H1 (cell line): ENCODE measurements around the gene MRPL11. TPM values are rescaled to one million over a fixed set of nuclear protein-coding genes. Genes with fewer than 3 reads are reported as not detected.

Experiments used
- CBX5 ChIP-seq: fragments of 300-800, 300-1000 bp; sonication (generic); IDR thresholded peaks from 2 replicates; pipeline ENCODE4 v1.7.1; 2016; ENCODE audit warnings: antibody characterized with exemption, low read length, low read depth
- NANOG ChIP-seq: IDR thresholded peaks from 2 replicates; pipeline ENCODE4 v1.6.1; 2011; ENCODE audit warnings: low read length, low read depth, mild to moderate bottlenecking, inconsistent platforms; ENCODE audit not compliant: insufficient read depth, poor library complexity, severe bottlenecking
- polyA plus RNA-seq, 7 experiments: library from polyadenylated mRNA; depleted of rRNA in 3 of 7; stranded (reverse) in 5 of 7; unstranded in 2 of 7; fragments of >200 nt in 5 of 7; fragments of 200-250 nt in 2 of 7; gene quantifications; 1 replicate in 5 of 7; 2 replicates in 1 of 7; 4 replicates in 1 of 7; pipeline versions ENCODE4 v1.2.1 to v1.2.3, GENCODE V29; 2011 to 2013; ENCODE audit warnings: missing spikeins in 2 of 7, mixed read lengths in 2 of 7
- total RNA-seq: library from RNA; stranded (reverse); fragmentation: NEBNext Ultra II Directional; extraction: Animal tissue kit (Norgen Biotek cat#: 25700); gene quantifications from 2 replicates; pipeline ENCODE4 v1.2.1, GENCODE V29; 2021

The MRPL11 gene
- total and polyA plus RNA-seq, 2 of the 8 experiments (the other 6 are each of a cell fraction or from before 2014, with no cell fraction given), result 105 to 141 TPM

DNA sequence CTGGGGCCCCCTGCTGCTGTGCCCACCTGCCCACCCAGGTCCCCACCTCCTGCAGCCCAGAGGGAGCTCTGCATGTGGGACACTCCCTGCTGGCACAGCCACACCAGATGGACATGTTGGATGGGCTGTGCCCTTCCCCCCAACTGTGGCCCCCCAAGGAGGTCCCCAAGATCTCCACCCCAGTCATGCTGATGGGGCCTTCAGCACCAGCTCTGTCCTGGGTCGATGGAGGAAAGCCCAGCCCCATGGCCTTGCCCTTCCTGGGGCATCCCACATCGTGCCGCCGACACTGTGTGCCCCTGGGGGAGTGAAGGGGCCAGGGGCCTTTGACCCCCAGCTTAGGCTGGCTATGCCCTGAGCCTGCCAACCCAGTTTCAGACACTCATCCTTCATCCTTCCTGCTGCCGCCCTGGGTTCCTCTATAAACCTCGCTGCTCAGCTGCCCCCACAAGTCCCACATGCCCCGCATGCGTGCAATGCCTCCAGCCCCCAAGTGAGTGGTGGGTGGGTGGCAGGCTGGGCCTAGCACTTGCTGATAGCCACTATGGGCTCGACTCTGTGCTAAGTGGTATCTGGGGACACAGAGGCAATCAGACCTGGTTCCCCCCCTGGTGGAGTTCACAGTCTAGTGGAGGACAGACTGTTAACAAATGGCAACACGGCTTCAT is 37.7 kb upstream of the MRPL11 start (continued):
- TF ChIP-seq CBX5 (no peak), NANOG (no peak)
